NCI-H2196 treated with DMSO at 0.1 percent for 48 hours (cell line): Measurements from ENCODE around the gene STK32B.
"Not testable (repeated sequence)": the region's sequence is repeated elsewhere in the genome, so short reads cannot be mapped to it uniquely, and the experiment has no call there.

ENCODE experiments used
- DNase-seq: peaks from one replicate; lab custom pipeline; 2025; ENCODE audit not compliant: unreplicated experiment; lab: John Stamatoyannopoulos, UW

The STK32B gene

DNA sequence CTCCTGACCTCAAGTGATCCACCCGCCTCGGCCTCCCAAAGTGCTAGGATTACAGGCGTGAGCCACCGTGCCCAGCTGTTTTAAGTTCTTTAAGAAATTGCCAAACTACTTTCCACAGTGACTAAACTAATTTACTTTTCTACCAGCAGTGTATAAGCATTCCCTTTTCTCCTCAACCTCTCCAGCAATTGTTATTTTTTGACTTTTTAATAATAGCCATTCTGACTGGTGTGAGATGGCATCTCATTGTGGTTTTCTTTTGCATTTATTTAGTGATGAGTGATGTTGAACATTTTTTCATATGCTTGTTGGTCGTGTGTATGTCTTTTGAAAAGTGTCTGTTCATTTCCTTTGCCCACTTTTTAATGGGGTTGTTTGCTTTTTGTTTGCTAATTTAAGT, 199.3 kb downstream of the STK32B start:
- not testable (repeated sequence) for DNase-seq

GRCh38 chr4:5256421-5256820, 205.1 kb downstream of the STK32B start:
- DNase-seq, result no peak

GRCh38 chr4:5257086-5257485, 205.8 kb downstream of the STK32B start:
- no peak for DNase-seq

- no peak for DNase-seq
Measured at GRCh38 chr4:5259471-5259870, 208.2 kb downstream of the STK32B start.

- DNase-seq, result no peak
Measured at GRCh38 chr4:5260121-5260520, 208.8 kb downstream of the STK32B start.

DNA sequence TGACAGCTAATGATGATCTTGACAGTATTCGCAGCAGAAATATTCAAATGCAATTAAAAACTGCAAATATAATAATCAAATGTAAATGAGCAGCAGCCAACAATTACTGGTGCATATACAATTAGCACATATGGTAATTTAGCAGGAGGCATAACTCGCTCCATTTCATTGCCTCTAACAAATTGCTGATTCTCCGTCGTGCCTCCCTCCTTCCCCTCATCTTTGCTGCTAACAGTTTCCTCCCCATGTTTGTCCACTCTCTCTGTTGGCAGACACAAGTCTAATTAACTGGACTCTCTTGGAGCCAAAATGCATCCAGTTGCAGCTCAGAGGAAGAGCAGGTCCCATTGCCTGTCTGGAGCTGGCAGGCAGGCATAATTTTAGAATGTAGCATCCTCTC, 210.6 kb downstream of the STK32B start:
- DNase-seq, result no peak

GRCh38 chr4:5266991-5267390, 215.7 kb downstream of the STK32B start:
- DNase-seq, result no peak

DNA sequence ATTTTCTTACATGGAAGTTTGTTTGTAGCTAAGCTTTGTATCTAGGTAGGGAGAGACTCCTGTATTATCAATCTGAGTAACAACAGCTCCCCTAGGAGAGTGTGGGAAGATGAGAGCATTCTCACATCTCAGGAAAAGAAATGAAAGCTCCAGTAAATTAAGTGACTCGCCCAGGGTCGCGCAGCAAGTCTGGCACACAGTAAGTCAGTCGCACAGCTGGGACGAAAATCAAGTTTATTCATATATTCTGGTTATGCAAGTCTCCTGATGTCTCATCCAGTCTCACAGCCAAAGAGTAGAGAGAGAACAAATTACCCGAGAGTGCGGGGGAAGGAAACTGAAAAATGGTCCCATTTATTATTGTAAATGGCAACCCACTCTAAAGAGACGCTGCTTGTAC, 216.1 kb downstream of the STK32B start:
- DNase-seq, result no peak

DNA sequence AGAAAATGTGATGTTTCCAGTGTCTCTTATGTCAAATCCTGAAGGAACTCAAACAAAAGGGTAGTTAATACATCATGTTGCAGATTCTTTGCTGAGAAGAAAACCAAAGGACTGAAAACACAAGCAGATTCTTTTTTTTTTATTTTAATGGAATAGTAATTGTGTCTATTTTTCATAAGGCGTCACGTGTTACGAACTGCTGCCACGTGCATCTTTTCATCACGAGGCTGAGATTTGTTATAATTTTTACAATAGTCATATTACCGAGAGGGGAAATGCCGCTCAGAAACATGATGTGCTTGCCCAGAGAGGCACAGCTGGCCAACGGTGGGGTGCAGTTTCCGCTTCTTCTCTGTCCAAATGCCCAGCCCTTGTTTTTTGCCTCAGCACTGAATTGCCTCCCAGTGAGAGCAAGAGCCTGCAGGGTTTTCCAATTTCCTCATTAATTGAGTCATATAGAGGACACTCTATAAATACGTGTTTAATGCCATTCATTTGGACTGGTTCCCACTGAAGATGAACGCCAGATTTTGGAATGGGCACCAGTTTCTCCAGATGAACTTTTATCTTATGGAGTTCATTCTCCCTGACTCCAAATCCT, 225.3 kb downstream of the STK32B start:
- no peak for DNase-seq

DNA sequence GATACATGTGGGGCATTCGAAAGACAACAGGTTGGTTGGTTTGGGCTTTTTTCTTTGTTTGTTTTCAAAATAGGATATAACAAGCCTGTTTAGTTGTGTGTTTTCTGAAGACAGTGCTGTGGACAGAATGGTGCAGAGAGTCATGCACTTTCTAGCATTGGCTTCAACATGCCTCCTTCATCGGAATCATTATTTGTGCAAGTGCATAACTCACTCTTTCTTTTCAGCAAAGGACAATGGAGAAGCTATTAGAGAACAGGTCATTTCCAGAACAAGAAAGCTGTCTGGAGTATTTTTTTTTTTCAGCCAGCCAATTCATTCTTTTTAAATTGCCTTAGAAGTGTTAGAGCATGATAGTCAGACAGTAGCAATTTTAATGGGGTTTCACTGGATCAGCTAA, 225.8 kb downstream of the STK32B start:
- no peak for DNase-seq

- DNase-seq, result no peak
Measured at GRCh38 chr4:5278213-5278612, 226.9 kb downstream of the STK32B start.

DNA sequence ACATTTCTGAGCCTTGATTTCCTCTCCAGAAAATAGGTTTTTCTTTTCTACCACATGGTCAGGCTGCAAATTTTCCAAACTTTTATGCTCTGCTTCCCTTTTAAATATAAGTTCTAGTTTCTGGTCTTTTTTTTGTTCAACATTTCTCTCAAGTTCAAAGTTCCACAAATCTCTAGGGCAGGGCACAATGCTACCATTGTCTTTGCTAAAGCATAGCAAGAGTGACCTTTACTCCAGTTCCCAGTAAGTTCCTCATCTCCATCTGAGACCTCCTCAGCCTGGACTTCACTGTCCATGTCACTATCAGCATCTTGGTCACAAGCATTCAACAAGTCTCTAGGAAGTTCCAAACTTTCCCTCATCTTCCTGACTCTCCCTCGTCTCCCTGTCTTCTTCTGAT, 228.8 kb downstream of the STK32B start:
- not testable (repeated sequence) for DNase-seq

GRCh38 chr4:5280828-5281227, 229.5 kb downstream of the STK32B start:
- no peak for DNase-seq

DNA sequence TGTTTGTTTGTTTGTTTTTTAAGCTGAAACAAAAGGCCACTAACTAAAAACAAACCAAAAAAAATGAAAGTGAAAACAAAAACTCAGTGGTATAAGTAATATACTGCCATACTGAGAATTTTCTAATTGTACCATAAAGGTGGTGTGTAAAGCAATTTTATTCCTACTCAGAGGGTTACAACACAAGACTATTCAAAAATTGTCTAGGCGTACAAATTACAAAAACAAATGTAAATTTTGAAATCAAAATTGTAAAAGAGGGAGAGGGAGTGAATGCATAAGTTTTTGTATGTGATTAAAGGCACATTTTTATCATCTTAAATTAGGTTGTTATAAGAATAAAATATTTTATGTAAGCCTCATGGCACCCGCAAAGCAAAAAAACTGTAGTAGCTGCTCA, 232.6 kb downstream of the STK32B start:
- no peak for DNase-seq

GRCh38 chr4:5284517-5284916, 233.2 kb downstream of the STK32B start:
- DNase-seq, result no peak

GRCh38 chr4:5292101-5292500, 240.8 kb downstream of the STK32B start:
- no peak for DNase-seq

- not testable (repeated sequence) for DNase-seq
Measured at GRCh38 chr4:5298000-5298787, 246.9 kb downstream of the STK32B start.

DNA sequence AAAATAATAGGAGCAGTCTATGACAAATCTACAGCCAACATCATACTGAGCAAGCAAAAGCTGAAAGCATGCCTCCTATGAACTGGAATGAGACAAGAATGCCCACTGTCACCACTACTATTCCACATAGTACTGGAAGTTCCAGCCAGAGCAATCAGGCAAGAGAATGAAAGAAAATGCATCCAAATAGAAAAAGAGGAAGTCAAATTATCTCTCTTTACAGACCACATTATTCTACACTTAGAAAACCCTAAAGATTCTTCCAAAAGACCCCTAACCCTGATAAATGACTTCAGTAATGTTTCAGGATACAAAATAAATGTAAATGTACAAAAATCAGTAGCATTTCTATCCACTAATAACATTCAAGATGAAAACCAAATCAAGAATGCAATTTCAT, 249.0 kb downstream of the STK32B start:
- DNase-seq, result no peak

GRCh38 chr4:5307928-5308327, 256.6 kb downstream of the STK32B start:
- DNase-seq, result no peak

DNA sequence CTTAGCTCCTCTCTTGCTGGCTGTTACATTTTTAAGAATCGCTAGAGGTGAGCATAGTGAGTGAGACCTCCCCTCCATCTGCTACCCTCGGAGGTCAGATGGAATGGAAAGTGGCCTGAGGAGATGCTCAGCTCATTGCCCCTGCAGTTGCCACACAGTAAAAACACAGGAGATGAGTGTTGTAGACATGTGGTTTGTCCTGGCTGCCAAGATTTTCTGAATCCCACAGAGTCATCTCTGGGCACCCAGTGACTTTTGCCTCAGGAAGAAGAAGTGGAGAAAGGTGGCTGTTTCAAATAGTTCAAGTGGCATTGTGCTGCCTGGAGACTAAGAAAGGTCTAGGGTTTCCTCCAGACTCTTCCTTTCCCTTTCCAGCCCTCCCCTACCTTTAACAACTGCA, 271.0 kb downstream of the STK32B start:
- no peak for DNase-seq

GRCh38 chr4:5330339-5330989, 279.2 kb downstream of the STK32B start:
- DNase-seq, result no peak

DNA sequence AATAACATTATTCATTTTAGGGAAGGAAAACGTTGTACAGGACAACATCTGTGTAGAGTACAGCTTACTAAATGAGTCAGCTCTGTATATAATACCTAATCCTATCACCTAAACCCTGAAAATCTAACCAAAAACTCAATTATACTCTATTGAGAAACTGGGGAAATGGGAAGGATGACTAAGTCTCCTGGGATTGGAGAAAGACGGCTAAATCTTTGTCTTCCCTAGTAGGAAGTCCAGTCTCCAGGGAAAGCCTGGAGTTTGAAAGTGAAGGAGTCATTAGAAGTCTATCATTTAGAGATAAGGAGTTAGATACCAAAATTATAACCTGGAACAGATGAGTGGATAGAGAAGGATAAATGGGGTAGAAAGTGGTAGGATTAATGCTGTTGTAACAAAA, 286.5 kb downstream of the STK32B start:
- no peak for DNase-seq
